Activated T-helper 2 cell treated with anti-CD3 and anti-CD28 coated beads, Interferon-gamma antibody, Interleukin-2, Interleukin-4, amounts not matched to agents 10 μg/mL and 5 μg/mL and 100 μg/mL, durations not matched to agents 14 hours and 24 hours and 36 hours (primary cell): Measurements from ENCODE around the gene ASIC5. TPM values are rescaled to one million over a fixed set of nuclear protein-coding genes. Genes with fewer than 3 reads are reported as not detected.

Experiments used
- DNase-seq: peaks from one replicate; pipeline ENCODE4 v3.0.0; 2021; ENCODE audit warnings: low spot score
- H3K27ac Mint-ChIP-seq: one replicate; pipeline ENCODE4 v1.8.0; 2021; ENCODE audit warnings: mixed read lengths
- H3K27me3 Mint-ChIP-seq: one replicate; pipeline ENCODE4 v1.8.0; 2021; ENCODE audit warnings: low read depth, mixed read lengths
- H3K36me3 Mint-ChIP-seq: one replicate; pipeline ENCODE4 v1.8.0; 2021; ENCODE audit warnings: low read depth, mixed read lengths
- H3K4me1 Mint-ChIP-seq: one replicate; pipeline ENCODE4 v1.8.0; 2021; ENCODE audit warnings: low read depth, mixed read lengths
- H3K4me3 Mint-ChIP-seq: one replicate; pipeline ENCODE4 v1.8.0; 2021; ENCODE audit warnings: low read depth, mild to moderate bottlenecking, moderate library complexity, mixed read lengths
- H3K9me3 Mint-ChIP-seq: one replicate; pipeline ENCODE4 v1.8.0; 2021; ENCODE audit warnings: mixed read lengths
- intact Hi-C: fragments of 100-400 bp; cut with micrococcal nuclease; formaldehyde crosslinking; loops from one replicate; pipeline ENCODE4 v1.15.1; 2023
- total RNA-seq: library from RNA; stranded (reverse); gene quantifications from 2 replicates; pipeline ENCODE4 v1.2.3, GENCODE V29; 2022

Gene ASIC5
- total RNA-seq, 1 donor from 2014 or later: not detected

DNA sequence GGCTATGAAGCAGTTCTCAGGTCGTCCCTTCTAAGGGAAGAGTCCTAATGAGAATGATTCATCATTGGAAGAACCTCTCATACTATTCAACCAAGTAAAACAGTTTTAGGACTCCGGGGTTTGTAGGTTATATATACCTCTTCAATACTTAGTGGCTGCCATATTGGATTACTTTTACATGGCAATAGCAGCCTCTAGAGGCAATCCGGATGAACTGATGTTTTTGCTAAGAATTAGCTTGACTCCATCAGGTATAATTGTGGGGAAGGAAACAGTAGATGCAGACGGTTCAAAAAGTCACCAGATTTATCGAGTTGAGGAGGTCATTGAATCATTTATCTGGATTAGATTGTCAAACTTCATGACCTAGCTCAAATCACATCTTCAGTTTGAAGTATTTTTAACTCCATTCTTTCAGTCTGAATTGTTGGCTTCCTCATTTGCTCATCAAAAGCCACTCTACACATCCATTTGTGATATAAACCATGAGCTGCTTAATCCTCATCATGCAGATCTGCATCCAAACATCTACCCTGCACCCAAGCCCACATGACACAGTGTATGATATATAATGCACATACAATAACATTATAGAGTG lies 78.9 kb downstream of the ASIC5 start:
- Mint-ChIP-seq H3K4me1 (peaks cover 4% of the 10 kb centered on the region), H3K27ac (no peak overlapping the region)

DNA sequence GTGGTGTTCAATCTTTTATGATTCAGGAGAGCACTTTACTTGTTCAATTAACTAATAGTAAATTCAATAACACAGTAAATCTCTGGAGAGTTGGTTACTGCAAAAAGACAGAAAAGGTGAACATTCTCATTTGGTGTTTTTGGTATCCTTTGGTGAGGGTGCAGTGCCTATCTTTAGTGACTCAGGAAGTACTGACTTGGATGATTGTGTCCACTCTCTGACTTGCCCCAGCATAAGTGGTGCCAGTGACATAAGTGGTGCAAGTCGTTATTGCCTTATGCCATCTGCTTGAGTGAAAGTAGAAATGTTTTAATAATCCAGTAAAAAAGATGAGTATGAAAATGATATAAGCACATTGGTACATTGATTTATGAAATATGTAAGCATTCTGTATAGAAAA lies 80.2 kb downstream of the ASIC5 start:
- H3K4me1 Mint-ChIP-seq: peaks cover 4% of the 10 kb centered on the region
- H3K27me3 Mint-ChIP-seq: no peaks in the 10 kb centered on the region
- no peak for DNase-seq
- intact Hi-C loops: loop anchor here (5.0 kb wide), 1 partner anchor 409 kb away; the partner anchor contains the start of gene MAP9
- no peak overlapping the region for H3K4me3 Mint-ChIP-seq
- no peaks in the 10 kb centered on the region for H3K36me3 Mint-ChIP-seq
- H3K27ac Mint-ChIP-seq: no peak overlapping the region
- no peaks in the 10 kb centered on the region for H3K9me3 Mint-ChIP-seq

More for the DNA sequence above, 78.9 kb downstream of the ASIC5 start:
- H3K4me3 Mint-ChIP-seq: no peak overlapping the region
- intact Hi-C loops: loop anchor here (1.0 to 5.0 kb wide), 3 partner anchors 258 to 410 kb away; partner anchors contain the start of gene MAP9
- H3K27me3 Mint-ChIP-seq: no peaks in the 10 kb centered on the region
- H3K9me3 Mint-ChIP-seq: no peaks in the 10 kb centered on the region
- no peaks in the 10 kb centered on the region for H3K36me3 Mint-ChIP-seq
- DNase-seq: no peak

DNA sequence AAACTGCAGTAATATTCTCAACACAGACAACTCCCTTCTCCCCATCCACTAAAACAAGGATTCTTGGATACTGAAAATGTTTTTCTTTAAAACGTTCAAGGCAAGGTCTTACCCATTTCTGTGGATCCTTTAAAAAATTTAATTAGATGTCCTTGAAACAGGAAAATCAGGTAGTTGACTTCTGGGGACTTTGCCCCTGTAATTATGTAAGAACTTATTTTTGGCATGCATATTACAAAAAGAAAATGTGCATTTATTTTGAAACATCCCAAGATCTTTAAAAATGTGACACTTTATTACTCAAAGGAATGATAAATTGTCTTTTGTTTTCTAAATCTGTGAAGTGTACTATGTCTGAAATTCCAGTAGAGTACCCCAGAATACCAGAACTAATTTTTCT lies 81.4 kb downstream of the ASIC5 start:
- no peak overlapping the region for H3K27ac Mint-ChIP-seq
- DNase-seq: no peak
- H3K4me1 Mint-ChIP-seq: peaks cover 4% of the 10 kb centered on the region
- H3K4me3 Mint-ChIP-seq: no peak overlapping the region
- intact Hi-C loops: loop anchor here (5.0 kb wide), 1 partner anchor 407 kb away; the partner anchor contains the start of gene MAP9
- peaks cover 5% of the 10 kb centered on the region for H3K27me3 Mint-ChIP-seq
- H3K36me3 Mint-ChIP-seq: no peaks in the 10 kb centered on the region
- H3K9me3 Mint-ChIP-seq: no peaks in the 10 kb centered on the region

DNA sequence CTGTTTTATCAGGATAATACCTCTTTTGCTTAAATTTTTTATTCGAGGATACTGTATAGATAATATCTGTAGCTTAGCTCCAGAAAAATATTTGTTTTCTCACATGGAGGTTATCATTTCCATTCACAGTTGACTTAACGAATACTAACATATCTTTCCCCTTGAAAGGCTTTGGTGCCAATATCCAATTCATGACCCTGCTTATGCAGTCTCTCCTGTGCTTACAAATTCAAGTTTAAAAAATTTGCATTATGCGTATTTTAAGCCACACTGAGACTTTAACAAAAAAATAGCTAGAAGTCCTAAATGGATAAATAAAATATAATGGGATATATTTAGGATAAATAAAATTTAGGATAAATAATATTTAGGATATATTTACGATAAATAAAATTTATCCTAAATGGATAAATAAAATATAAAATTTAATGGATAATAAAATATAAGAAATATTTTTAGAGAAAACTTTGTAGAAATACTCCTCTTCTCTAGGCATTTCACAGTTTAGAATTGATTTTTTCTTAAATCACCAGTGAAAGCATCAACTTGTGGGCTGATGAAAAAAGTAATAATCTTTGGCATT lies 84.7 kb downstream of the ASIC5 start:
- Mint-ChIP-seq H3K27me3 (peaks cover 5% of the 10 kb centered on the region), H3K4me3 (no peak overlapping the region), H3K36me3 (no peaks in the 10 kb centered on the region), H3K27ac (no peak overlapping the region), H3K9me3 (no peaks in the 10 kb centered on the region), H3K4me1 (no peaks in the 10 kb centered on the region)
- intact Hi-C loops: no loop called here
- no peak for DNase-seq

DNA sequence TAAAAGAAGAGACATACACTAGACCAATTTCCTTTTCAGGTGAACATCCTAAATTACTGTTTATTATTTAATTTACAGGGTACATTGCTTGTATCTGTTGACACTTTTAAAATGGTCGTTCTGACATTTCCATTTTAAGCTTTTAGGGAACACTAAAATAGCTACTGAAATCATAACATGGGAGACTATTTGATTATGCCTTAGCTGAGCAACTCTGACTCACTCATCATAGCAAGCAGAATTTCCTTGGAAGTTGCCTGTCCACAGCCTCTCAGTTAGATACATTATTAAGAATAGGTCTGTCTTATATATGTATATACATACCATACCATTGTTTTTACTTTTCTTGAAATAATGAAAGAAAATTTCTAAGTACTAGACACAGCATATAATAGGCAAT lies 85.3 kb downstream of the ASIC5 start:
- no peaks in the 10 kb centered on the region for H3K36me3 Mint-ChIP-seq
- H3K27ac Mint-ChIP-seq: no peak overlapping the region
- intact Hi-C loops: no loop called here
- no peak overlapping the region for H3K4me3 Mint-ChIP-seq
- H3K27me3 Mint-ChIP-seq: peaks cover 5% of the 10 kb centered on the region
- no peaks in the 10 kb centered on the region for H3K4me1 Mint-ChIP-seq
- H3K9me3 Mint-ChIP-seq: no peaks in the 10 kb centered on the region
- no peak for DNase-seq

Other genes with a start within 250 kb of the ASIC5 start
- not detected in 2 replicates for gene GUCY1A1, start 199.4 kb downstream of the ASIC5 start, total RNA-seq
- gene GUCY1B1, start 107.3 kb downstream of the ASIC5 start, total RNA-seq: 0.30 and 0.32 TPM in 2 replicates
- gene TDO2, start 37.4 kb upstream of the ASIC5 start, total RNA-seq: not detected in 2 replicates
- 0.87 and 0.94 TPM in 2 replicates for gene CTSO, start 87.6 kb upstream of the ASIC5 start, total RNA-seq